Liver (tissue), 3 donors: ENCODE data around the gene ATP6V0D1.

Experiments used
- CTCF ChIP-seq: fragments of 150-350 bp; IDR thresholded peaks from 2 replicates; pipeline ENCODE4 v1.5.1; 2017; ENCODE audit warnings: improper control_type of control experiment, low read depth, low read length; ENCODE audit not compliant: missing input control
- HNF4G ChIP-seq: IDR thresholded peaks from 2 replicates; pipeline ENCODE4 v1.6.1; 2016; ENCODE audit warnings: antibody characterized with exemption
- JUND ChIP-seq, 2 donors: IDR thresholded peaks; 2 replicates each; pipeline ENCODE4 v1.6.1; 2016; ENCODE audit warnings: antibody characterized with exemption in 2 of 2
- MAX ChIP-seq: IDR thresholded peaks from 2 replicates; pipeline ENCODE4 v1.6.1; 2016; ENCODE audit warnings: antibody characterized with exemption
- RAD21 ChIP-seq, 2 donors: IDR thresholded peaks; 2 replicates each; pipeline ENCODE4 v1.6.1; 2016; ENCODE audit warnings: antibody characterized with exemption in 2 of 2, mild to moderate bottlenecking in 2 of 2
- REST ChIP-seq: IDR thresholded peaks from 2 replicates; pipeline ENCODE4 v1.6.1; 2016; ENCODE audit warnings: antibody characterized with exemption, mild to moderate bottlenecking
- SP1 ChIP-seq: IDR thresholded peaks from 2 replicates; pipeline ENCODE4 v1.6.1; 2018; ENCODE audit warnings: antibody characterized with exemption, mild to moderate bottlenecking
- donor health status: healthy.
- donor health status: healthy.

GRCh38 chr16:67454852-67455251 lies 26.1 kb downstream of the ATP6V0D1 start:
- no peak for TF ChIP-seq REST
- TF ChIP-seq CTCF, result no peak
- TF ChIP-seq MAX, result no peak
- TF ChIP-seq HNF4G, result no peak
- no peak for TF ChIP-seq JUND (IDR thresholded peaks at IDR 0.05)
- no peak for TF ChIP-seq SP1
- no peak for TF ChIP-seq RAD21 (IDR thresholded peaks at IDR 0.05)
